GM23248 (cell line): ENCODE results near the gene NME3. TPM values are rescaled to one million over a fixed set of nuclear protein-coding genes. Genes with fewer than 3 reads are reported as not detected.

Experiments used
- DNase-seq: peaks from one replicate; pipeline ENCODE4 v3.0.0-alpha.2; 2015
- H2AFZ ChIP-seq: fragments of 200-600 bp; sonication (generic); 2 replicates; pipeline ENCODE4 v1.6.1; 2016; ENCODE audit warnings: antibody characterized with exemption
- H3F3A ChIP-seq: fragments of 200-600 bp; sonication (generic); 2 replicates; pipeline ENCODE4 v1.6.1; 2016; ENCODE audit warnings: mild to moderate bottlenecking, antibody characterized with exemption, mixed run types; ENCODE audit not compliant: insufficient read depth
- H3K27ac ChIP-seq: fragments of 200-600 bp; sonication (generic); 2 replicates; pipeline ENCODE4 v1.5.1; 2016; ENCODE audit warnings: mild to moderate bottlenecking
- H3K27me3 ChIP-seq: fragments of 200-600 bp; sonication (generic); replicated peaks from 2 replicates; pipeline ENCODE4 v1.6.1; 2016; ENCODE audit warnings: mild to moderate bottlenecking; ENCODE audit not compliant: insufficient read depth
- H3K36me3 ChIP-seq: fragments of 200-600 bp; sonication (generic); 2 replicates; pipeline ENCODE4 v1.6.1; 2016; ENCODE audit warnings: low read depth, mild to moderate bottlenecking
- H3K4me1 ChIP-seq: fragments of 200-600 bp; sonication (generic); 2 replicates; pipeline ENCODE4 v1.6.1; 2016; ENCODE audit warnings: mild to moderate bottlenecking; ENCODE audit not compliant: insufficient read depth
- H3K4me2 ChIP-seq: fragments of 200-600 bp; sonication (generic); one replicate; pipeline ENCODE4 v1.6.1; 2016; ENCODE audit warnings: mild to moderate bottlenecking; ENCODE audit not compliant: unreplicated experiment
- H3K4me3 ChIP-seq: fragments of 200-600 bp; sonication (generic); 2 replicates; pipeline ENCODE4 v1.5.1; 2016; ENCODE audit warnings: mild to moderate bottlenecking
- H3K79me2 ChIP-seq: fragments of 200-600 bp; sonication (generic); 2 replicates; pipeline ENCODE4 v1.6.1; 2016; ENCODE audit warnings: mild to moderate bottlenecking; ENCODE audit not compliant: insufficient read depth
- H3K9ac ChIP-seq: fragments of 200-600 bp; sonication (generic); 2 replicates; pipeline ENCODE4 v1.6.1; 2016; ENCODE audit warnings: mild to moderate bottlenecking
- H3K9me2 ChIP-seq: fragments of 200-600 bp; sonication (generic); 2 replicates; pipeline ENCODE4 v1.6.1; 2016; ENCODE audit warnings: mixed run types, mild to moderate bottlenecking, moderate library complexity; ENCODE audit not compliant: insufficient read depth
- H3K9me3 ChIP-seq: fragments of 200-600 bp; sonication (generic); one replicate; pipeline ENCODE4 v1.6.1; 2017; ENCODE audit warnings: low read depth
- H4K20me1 ChIP-seq: fragments of 200-600 bp; sonication (generic); 2 replicates; pipeline ENCODE4 v1.6.0; 2016; ENCODE audit not compliant: insufficient read depth
- EZH2 ChIP-seq: fragments of 200-600 bp; sonication (generic); IDR thresholded peaks from 2 replicates; pipeline ENCODE4 v1.6.1; 2018; ENCODE audit warnings: antibody characterized with exemption, mild to moderate bottlenecking; ENCODE audit not compliant: insufficient read depth, poor library complexity, severe bottlenecking
- EZH2phosphoT487 ChIP-seq: fragments of 200-600 bp; sonication (generic); IDR thresholded peaks from 2 replicates; pipeline ENCODE4 v1.6.1; 2018; ENCODE audit warnings: antibody characterized with exemption, moderate library complexity, mild to moderate bottlenecking, low read depth; ENCODE audit not compliant: insufficient read depth
- WGBS, 2 experiments: methylation state at CpG; one replicate each; pipeline ENCODE4 v1.1.6; 2015 to 2017; ENCODE audit warnings: low lambda C conversion rate in 2 of 2, low coverage in 1 of 2; ENCODE audit errors: missing lambda C conversion rate in 2 of 2; 5-methylcytosine and 5-hydroxymethylcytosine counted together
- in situ Hi-C: fragments of 300-500 bp; cut with MboI; formaldehyde crosslinking; loops from 2 replicates; pipeline ENCODE4 v1.15.0; 2020
- polyA plus RNA-seq: library from polyadenylated mRNA; unstranded; fragments of >200 nt; fragmentation: Nextera tagmentation; extraction: Ambion mirVana; gene quantifications from 2 replicates; pipeline ENCODE4 v1.2.1, GENCODE V29; 2016
- total RNA-seq: library from RNA; depleted of rRNA; stranded (reverse); fragments of >200 nt; shearing (Covaris generic); gene quantifications from 2 replicates; pipeline ENCODE4 v1.2.3, GENCODE V29; 2014; rRNA removed

NME3 gene
- total RNA-seq: 45.3 and 57.7 TPM in 2 replicates
- 50.8 and 55.4 TPM in 2 replicates for polyA plus RNA-seq

DNA sequence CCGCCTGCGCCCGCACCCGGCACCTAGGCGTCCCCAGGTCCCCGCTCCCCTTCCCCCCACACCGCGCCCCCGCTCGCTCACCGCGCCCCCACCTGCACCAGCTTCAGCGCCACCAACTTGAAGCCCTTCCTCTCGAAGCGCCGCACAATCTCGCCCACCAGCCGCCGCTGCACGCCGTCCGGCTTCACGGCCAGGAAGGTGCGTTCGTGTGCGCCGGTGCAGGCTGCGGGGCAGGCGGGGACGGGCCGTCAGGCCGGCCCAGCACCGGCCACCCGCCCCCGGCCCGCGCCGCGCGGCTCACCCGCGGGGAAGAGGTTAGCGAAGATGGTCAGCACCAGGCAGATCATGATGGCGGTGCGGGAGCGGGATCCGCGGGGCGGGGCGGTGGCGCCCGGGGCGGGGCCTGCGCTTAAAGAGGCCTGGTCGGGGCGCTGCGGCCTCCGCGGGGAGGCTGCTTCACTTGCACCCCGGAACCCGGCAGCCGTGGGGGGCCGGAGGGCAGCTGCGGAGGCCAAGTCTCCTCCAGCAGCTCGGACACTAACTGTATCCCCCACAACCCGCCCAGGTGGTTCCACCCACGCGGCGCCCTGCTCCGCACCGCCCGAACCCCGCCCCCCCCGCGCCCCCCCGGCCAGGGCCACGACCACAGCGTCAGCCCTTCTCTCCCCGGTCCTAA lies at the start of gene NME3:
Gene NME3, minus strand, starts transcription at position 356 of the 676 bp plus-strand sequence. Its CDS starts 9 bp downstream, at position 347.
- H3K4me2 ChIP-seq: peak within 1 kb of the TSS; percentile 93
- DNase-seq: peak; percentile 85
- H3F3A ChIP-seq: peaks cover 11% of the 10 kb centered on the region; the same call in 1 of the 2 replicates
- no peaks in the 10 kb centered on the region for H3K9me2 ChIP-seq
- peaks cover 9% of the 10 kb centered on the region; the same call in 1 of the 2 replicates for H3K4me1 ChIP-seq
- in situ Hi-C loops: no loop called here
- peak within 1 kb of the TSS; percentile 60 for H2AFZ ChIP-seq
- H3K9me3 ChIP-seq: no peaks in the 10 kb centered on the region
- TF ChIP-seq EZH2phosphoT487 (no peak), EZH2 (no peak)
- H3K4me3 ChIP-seq: peak within 1 kb of the TSS; percentile 86
- H3K79me2 ChIP-seq: peaks cover 34% of the 10 kb centered on the region
- WGBS, 2 experiments: 1% methylated on average over 47 to 78 of the region's 79 CpGs
- peak within 1 kb of the TSS; percentile 86 for H3K9ac ChIP-seq
- no peaks in the 10 kb centered on the region for H3K36me3 ChIP-seq
- no peaks in the 10 kb centered on the region for H4K20me1 ChIP-seq
- H3K27ac ChIP-seq: peak within 1 kb of the TSS; percentile 57
- H3K27me3 ChIP-seq: no peaks in the 10 kb centered on the region

DNA sequence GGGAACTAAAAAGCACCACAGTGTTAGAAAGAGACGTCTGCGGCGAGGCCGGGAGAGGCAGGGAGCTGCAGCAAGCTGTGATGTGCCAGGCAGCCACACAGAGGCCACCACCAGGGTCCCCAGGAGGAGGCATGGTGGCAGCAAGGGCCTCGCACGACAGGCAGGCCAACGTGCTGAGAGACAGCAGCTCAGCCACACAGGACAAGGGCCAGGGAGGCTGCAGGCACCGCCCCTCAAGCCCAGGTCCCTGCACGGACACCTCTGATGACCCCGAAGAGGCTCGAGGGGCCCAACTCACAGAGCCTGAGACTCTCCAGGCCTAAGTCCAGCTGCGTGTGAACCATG lies 49.6 kb upstream of the NME3 start:
- no peak overlapping the region for H3K4me2 ChIP-seq
- H3K27ac ChIP-seq: no peak overlapping the region
- H2AFZ ChIP-seq: no peak overlapping the region
- no peak overlapping the region for H3K4me3 ChIP-seq
- no peaks in the 10 kb centered on the region for H4K20me1 ChIP-seq
- no peaks in the 10 kb centered on the region for H3F3A ChIP-seq
- H3K36me3 ChIP-seq: no peaks in the 10 kb centered on the region; the same call in 1 of the 2 replicates
- no peaks in the 10 kb centered on the region for H3K27me3 ChIP-seq
- H3K9me2 ChIP-seq: no peaks in the 10 kb centered on the region
- in situ Hi-C loops: no loop called here
- no peak for TF ChIP-seq EZH2
- no peak for TF ChIP-seq EZH2phosphoT487
- 92 to 94% methylated on average over 12 of the region's 12 CpGs for WGBS, 2 experiments
- H3K9ac ChIP-seq: no peak overlapping the region
- H3K9me3 ChIP-seq: no peaks in the 10 kb centered on the region
- H3K79me2 ChIP-seq: peaks cover 26% of the 10 kb centered on the region
- H3K4me1 ChIP-seq: no peaks in the 10 kb centered on the region
- DNase-seq: no peak

DNA sequence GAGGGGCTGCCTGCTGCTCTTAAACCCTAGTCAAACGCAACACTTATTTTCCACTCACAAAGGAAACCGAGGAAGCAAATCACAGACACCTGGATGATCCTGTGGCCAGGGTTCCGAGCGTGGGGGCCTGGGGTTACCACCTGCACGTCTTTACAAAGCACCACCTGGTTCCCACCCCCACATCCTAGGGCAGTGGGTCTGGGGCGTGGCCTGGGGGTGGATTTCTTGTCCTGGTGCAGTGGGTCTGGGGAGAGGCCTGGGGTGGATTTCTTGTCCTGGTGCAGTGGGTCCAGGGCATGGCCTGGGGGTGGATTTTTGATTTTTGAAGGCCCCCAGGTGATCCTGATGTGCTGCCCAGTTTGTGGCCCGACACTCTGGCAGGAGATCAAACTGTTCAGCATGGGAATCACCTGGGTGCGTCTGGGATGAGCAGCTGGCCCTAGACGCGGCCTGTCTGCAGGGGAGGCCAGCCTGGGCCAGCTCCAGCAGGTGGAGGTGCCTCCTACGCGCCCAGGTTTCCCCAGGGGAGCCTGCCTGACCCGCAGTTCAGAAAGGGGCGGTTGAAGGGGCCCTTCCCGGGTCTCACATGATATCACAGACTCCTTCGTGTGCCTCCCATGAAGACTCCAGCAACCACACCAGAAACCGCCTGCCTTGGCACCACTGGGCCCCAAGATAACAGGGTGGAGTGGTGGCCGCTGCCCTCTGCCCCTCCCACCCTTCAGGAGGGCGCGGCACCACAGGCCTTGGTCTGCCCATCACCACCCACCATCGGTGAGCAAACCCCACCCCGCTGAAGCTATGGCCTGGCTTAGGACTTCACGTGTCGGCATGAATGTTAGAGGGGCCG lies 49.0 kb upstream of the NME3 start:
- Histone ChIP-seq H3K9ac (no peak overlapping the region), H3K9me2 (no peaks in the 10 kb centered on the region), H3F3A (no peaks in the 10 kb centered on the region), H3K4me3 (no peak overlapping the region), H3K4me2 (no peak overlapping the region), H2AFZ (no peak overlapping the region), H3K36me3 (no peaks in the 10 kb centered on the region; the same call in 1 of the 2 replicates), H3K4me1 (no peaks in the 10 kb centered on the region), H3K27ac (no peak overlapping the region), H4K20me1 (no peaks in the 10 kb centered on the region), H3K27me3 (no peaks in the 10 kb centered on the region), H3K9me3 (no peaks in the 10 kb centered on the region), H3K79me2 (peaks cover 21% of the 10 kb centered on the region)
- TF ChIP-seq EZH2phosphoT487 (no peak), EZH2 (no peak)
- 85% methylated on average over 24 to 25 of the region's 25 CpGs for WGBS, 2 experiments
- DNase-seq: no peak
- in situ Hi-C loops: no loop called here

DNA sequence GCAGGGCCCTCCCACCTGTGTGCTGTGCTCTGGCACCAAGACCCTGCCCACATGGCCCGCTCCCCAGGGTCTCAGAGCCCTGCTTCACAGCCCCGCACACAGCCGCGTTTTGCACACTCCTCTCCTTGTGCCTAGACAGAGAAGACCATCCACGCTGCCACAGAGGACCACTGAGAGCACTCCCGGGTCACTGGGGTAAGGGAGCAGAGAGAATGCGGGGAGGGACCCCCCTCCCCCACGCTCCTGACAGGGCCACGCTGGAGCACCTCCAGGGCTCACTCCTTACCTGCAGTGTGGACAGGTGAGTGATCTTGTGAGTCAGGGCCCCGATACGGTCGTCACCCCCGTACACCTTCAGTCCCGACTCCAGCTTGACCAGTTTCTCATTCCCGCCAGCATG lies 48.3 kb upstream of the NME3 start:
- Histone ChIP-seq H3F3A (no peaks in the 10 kb centered on the region), H3K4me2 (no peak overlapping the region), H4K20me1 (no peaks in the 10 kb centered on the region), H3K36me3 (no peaks in the 10 kb centered on the region; the same call in 1 of the 2 replicates), H3K27ac (no peak overlapping the region), H3K9me3 (no peaks in the 10 kb centered on the region), H3K79me2 (peaks cover 14% of the 10 kb centered on the region), H3K4me1 (no peaks in the 10 kb centered on the region), H3K9me2 (no peaks in the 10 kb centered on the region), H3K27me3 (no peaks in the 10 kb centered on the region), H3K4me3 (no peak overlapping the region), H2AFZ (no peak overlapping the region), H3K9ac (no peak overlapping the region)
- in situ Hi-C loops: no loop called here
- no peak for TF ChIP-seq EZH2
- no peak for TF ChIP-seq EZH2phosphoT487
- WGBS, 2 experiments: 93 to 96% methylated on average over 15 of the region's 15 CpGs
- DNase-seq: no peak
